HEK293 (cell line): Measurements from ENCODE around the gene GPR35.

Source experiments
- CTCF ChIA-PET: fragments of 350-600 bp; formaldehyde crosslinking; extraction: SDS; loops from one replicate; lab custom pipeline; 2021; ENCODE audit warnings: antibody characterized with exemption; lab: Yijun Ruan, JAX
- POLR2A ChIA-PET: fragments of 300-600 bp; formaldehyde crosslinking; extraction: SDS; loops from one replicate; lab custom pipeline; 2020; ENCODE audit warnings: antibody characterized with exemption, inconsistent platforms; lab: Yijun Ruan, JAX
- H3K27ac ChIP-seq: fragments of 200-500 bp; sonication (Bioruptor generic); 2 replicates; pipeline ENCODE4 v1.5.1; 2014; ENCODE audit warnings: low read depth, low read length, control low read depth, inconsistent platforms; ENCODE audit errors: extremely low read depth
- H3K36me3 ChIP-seq, 2 experiments: fragments of 200-500 bp in 1 of 2; sonication (Bioruptor generic) in 1 of 2; 1 replicate in 1 of 2; 2 replicates in 1 of 2; pipeline ENCODE4 v1.5.1; 2014 to 2017; ENCODE audit warnings: inconsistent platforms in 2 of 2, low read length in 2 of 2; ENCODE audit not compliant: control insufficient read depth in 2 of 2, insufficient read depth in 1 of 2
- H3K4me1 ChIP-seq: fragments of 200-500 bp; sonication (Bioruptor generic); 2 replicates; pipeline ENCODE4 v1.5.1; 2014; ENCODE audit warnings: mild to moderate bottlenecking, low read length, inconsistent platforms; ENCODE audit not compliant: control insufficient read depth, insufficient read depth
- H3K4me3 ChIP-seq: 2 replicates; pipeline ENCODE4 v1.5.1; 2011; ENCODE audit warnings: low read depth, mild to moderate bottlenecking, control low read depth, low read length, moderate library complexity
- H3K9me3 ChIP-seq: fragments of 200-500 bp; sonication (Bioruptor generic); 2 replicates; pipeline ENCODE4 v1.5.1; 2014; ENCODE audit warnings: low read depth, low read length, inconsistent platforms; ENCODE audit not compliant: control insufficient read depth, insufficient read depth
- KLF16 ChIP-seq: fragments of 450-650 bp; formaldehyde crosslinking; IDR thresholded peaks from 2 replicates; pipeline ENCODE4 v1.5.1; 2017; ENCODE audit warnings: missing biosample characterization, missing genetic modification characterization
- PRDM1 ChIP-seq: fragments of 450-650 bp; formaldehyde crosslinking; IDR thresholded peaks from 2 replicates; pipeline ENCODE4; 2016; ENCODE audit warnings: missing biosample characterization, missing genetic modification characterization
- SETDB1 ChIP-seq: IDR thresholded peaks from one replicate; pipeline ENCODE4 v1.6.1; 2017; ENCODE audit warnings: mild to moderate bottlenecking, low read length, moderate library complexity, mixed read lengths; ENCODE audit not compliant: insufficient read length
- SP3 ChIP-seq: fragments of 450-650 bp; formaldehyde crosslinking; IDR thresholded peaks from 2 replicates; pipeline ENCODE4 v1.5.1; 2016; ENCODE audit warnings: missing biosample characterization, missing genetic modification characterization
- YY1 ChIP-seq: fragments of 450-650 bp; formaldehyde crosslinking; IDR thresholded peaks from 2 replicates; pipeline ENCODE4 v1.5.1; 2018; ENCODE audit warnings: missing biosample characterization, missing genetic modification characterization
- ZFP41 ChIP-seq: fragments of 450-650 bp; formaldehyde crosslinking; IDR thresholded peaks from 2 replicates; pipeline ENCODE4 v1.5.1; 2016; ENCODE audit warnings: missing biosample characterization, missing genetic modification characterization, borderline replicate concordance
- ZFP69B ChIP-seq: fragments of 450-650 bp; formaldehyde crosslinking; IDR thresholded peaks from 2 replicates; pipeline ENCODE4 v1.5.1; 2016; ENCODE audit warnings: missing biosample characterization, missing genetic modification characterization
- ZNF169 ChIP-seq: fragments of 450-650 bp; formaldehyde crosslinking; IDR thresholded peaks from 2 replicates; pipeline ENCODE4 v1.5.1; 2016; ENCODE audit warnings: missing biosample characterization, missing genetic modification characterization
- ZNF174 ChIP-seq: fragments of 450-650 bp; formaldehyde crosslinking; IDR thresholded peaks from 2 replicates; pipeline ENCODE4 v1.5.0; 2017; ENCODE audit warnings: missing biosample characterization, mild to moderate bottlenecking, missing genetic modification characterization
- ZNF2 ChIP-seq: fragments of 450-650 bp; formaldehyde crosslinking; IDR thresholded peaks from 2 replicates; pipeline ENCODE4 v1.5.1; 2016; ENCODE audit warnings: missing biosample characterization, missing genetic modification characterization
- ZNF266 ChIP-seq: fragments of 450-650 bp; formaldehyde crosslinking; IDR thresholded peaks from 2 replicates; pipeline ENCODE4 v1.5.1; 2016; ENCODE audit warnings: missing biosample characterization, missing genetic modification characterization, low read depth
- ZNF391 ChIP-seq: fragments of 450-650 bp; formaldehyde crosslinking; IDR thresholded peaks from 2 replicates; pipeline ENCODE4 v1.5.1; 2016; ENCODE audit warnings: low read depth, missing biosample characterization, missing genetic modification characterization, borderline replicate concordance
- ZNF473 ChIP-seq: fragments of 450-650 bp; formaldehyde crosslinking; IDR thresholded peaks from 2 replicates; pipeline ENCODE4 v1.5.1; 2017; ENCODE audit warnings: missing biosample characterization, missing genetic modification characterization
- ZNF510 ChIP-seq: fragments of 450-650 bp; formaldehyde crosslinking; IDR thresholded peaks from 2 replicates; pipeline ENCODE4 v1.5.1; 2018; ENCODE audit warnings: mild to moderate bottlenecking, missing genetic modification characterization, missing biosample characterization; ENCODE audit not compliant: insufficient replicate concordance
- ZNF560 ChIP-seq: fragments of 450-650 bp; formaldehyde crosslinking; IDR thresholded peaks from 2 replicates; pipeline ENCODE4 v1.5.1; 2017; ENCODE audit warnings: missing biosample characterization, missing genetic modification characterization, borderline replicate concordance
- ZNF610 ChIP-seq: fragments of 450-650 bp; formaldehyde crosslinking; IDR thresholded peaks from 2 replicates; pipeline ENCODE4 v1.5.1; 2016; ENCODE audit warnings: missing biosample characterization, missing genetic modification characterization, borderline replicate concordance
- ZNF626 ChIP-seq: fragments of 450-650 bp; sonication (Bioruptor Pico); formaldehyde crosslinking; IDR thresholded peaks from 2 replicates; pipeline ENCODE4 v1.5.1; 2018; ENCODE audit warnings: missing biosample characterization, missing genetic modification characterization, inconsistent platforms
- ZNF791 ChIP-seq: fragments of 450-650 bp; formaldehyde crosslinking; IDR thresholded peaks from 2 replicates; pipeline ENCODE4 v1.5.1; 2016; ENCODE audit warnings: missing biosample characterization, missing genetic modification characterization
- ZSCAN23 ChIP-seq: fragments of 450-650 bp; formaldehyde crosslinking; IDR thresholded peaks from 2 replicates; pipeline ENCODE4 v1.5.1; 2016; ENCODE audit warnings: missing biosample characterization, missing genetic modification characterization
- ZXDB ChIP-seq: fragments of 450-650 bp; formaldehyde crosslinking; IDR thresholded peaks from 2 replicates; pipeline ENCODE4 v1.5.1; 2016; ENCODE audit warnings: missing biosample characterization, missing genetic modification characterization
- TF ChIP-seq, protein P1 (sequence below): fragments of 450-650 bp; formaldehyde crosslinking; IDR thresholded peaks from 2 replicates; pipeline ENCODE4 v1.5.1; 2017; ENCODE audit warnings: missing biosample characterization, mild to moderate bottlenecking, missing genetic modification characterization, moderate library complexity
- TF ChIP-seq, protein P2 (sequence below): IDR thresholded peaks from 2 replicates; pipeline ENCODE4 v1.6.1; 2011; ENCODE audit warnings: mild to moderate bottlenecking, low read depth, low read length, borderline replicate concordance
- TF ChIP-seq, protein P3 (sequence below): fragments of 450-650 bp; formaldehyde crosslinking; IDR thresholded peaks from 2 replicates; pipeline ENCODE4 v1.5.1; 2016; ENCODE audit warnings: missing biosample characterization, missing genetic modification characterization
- TF ChIP-seq, protein P4 (sequence below): fragments of 450-650 bp; formaldehyde crosslinking; IDR thresholded peaks from 2 replicates; pipeline ENCODE4 v1.5.1; 2016; ENCODE audit warnings: missing biosample characterization, missing genetic modification characterization

GPR35 gene

DNA sequence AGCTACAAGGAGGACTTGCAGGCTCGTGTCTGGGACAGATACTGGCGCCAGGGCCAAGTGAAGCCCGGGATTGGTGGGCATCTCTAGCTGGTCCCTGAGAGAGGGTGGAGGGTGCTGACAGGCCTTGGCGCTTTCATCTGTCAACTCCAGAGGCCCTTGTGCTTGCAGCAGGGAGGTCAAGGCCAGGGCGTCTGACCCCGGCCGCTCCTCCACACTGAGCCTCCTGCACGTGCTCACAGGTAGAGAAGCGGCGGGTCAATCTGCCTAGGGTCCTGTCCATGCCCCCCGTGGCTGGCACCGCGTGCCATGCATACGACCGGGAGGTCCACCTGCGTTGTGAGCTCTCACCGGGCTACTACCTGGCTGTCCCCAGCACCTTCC is 29.2 kb upstream of the GPR35 start:
- Histone ChIP-seq H3K4me1 (no peaks in the 10 kb centered on the region), H3K9me3 (no peaks in the 10 kb centered on the region), H3K36me3 (peaks cover 5 to 89% of the 10 kb centered on the region in 2 experiments), H3K4me3 (no peak overlapping the region), H3K27ac (no peak overlapping the region)
- TF ChIP-seq ZNF174 (tag by site-specific recombination), result no peak
- no peak for TF ChIP-seq YY1 (tag by site-specific recombination)
- no peak for TF ChIP-seq ZNF626 (tag by site-specific recombination)
- TF ChIP-seq, protein P1, sequence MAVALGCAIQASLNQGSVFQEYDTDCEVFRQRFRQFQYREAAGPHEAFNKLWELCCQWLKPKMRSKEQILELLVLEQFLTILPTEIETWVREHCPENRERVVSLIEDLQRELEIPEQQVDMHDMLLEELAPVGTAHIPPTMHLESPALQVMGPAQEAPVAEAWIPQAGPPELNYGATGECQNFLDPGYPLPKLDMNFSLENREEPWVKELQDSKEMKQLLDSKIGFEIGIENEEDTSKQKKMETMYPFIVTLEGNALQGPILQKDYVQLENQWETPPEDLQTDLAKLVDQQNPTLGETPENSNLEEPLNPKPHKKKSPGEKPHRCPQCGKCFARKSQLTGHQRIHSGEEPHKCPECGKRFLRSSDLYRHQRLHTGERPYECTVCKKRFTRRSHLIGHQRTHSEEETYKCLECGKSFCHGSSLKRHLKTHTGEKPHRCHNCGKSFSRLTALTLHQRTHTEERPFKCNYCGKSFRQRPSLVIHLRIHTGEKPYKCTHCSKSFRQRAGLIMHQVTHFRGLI, result no peak
- no peak for TF ChIP-seq ZNF560
- TF ChIP-seq ZNF791 (tag by site-specific recombination), result no peak
- TF ChIP-seq ZNF2 (tag by site-specific recombination), result no peak
- TF ChIP-seq ZFP69B (tag by site-specific recombination), result no peak
- CTCF ChIA-PET, result no interaction called here
- POLR2A ChIA-PET, result interaction anchor here (0.5 kb wide), 1 partner anchor 27 kb away, joined by 3 read pairs; no protein-coding TSS in a partner anchor

DNA sequence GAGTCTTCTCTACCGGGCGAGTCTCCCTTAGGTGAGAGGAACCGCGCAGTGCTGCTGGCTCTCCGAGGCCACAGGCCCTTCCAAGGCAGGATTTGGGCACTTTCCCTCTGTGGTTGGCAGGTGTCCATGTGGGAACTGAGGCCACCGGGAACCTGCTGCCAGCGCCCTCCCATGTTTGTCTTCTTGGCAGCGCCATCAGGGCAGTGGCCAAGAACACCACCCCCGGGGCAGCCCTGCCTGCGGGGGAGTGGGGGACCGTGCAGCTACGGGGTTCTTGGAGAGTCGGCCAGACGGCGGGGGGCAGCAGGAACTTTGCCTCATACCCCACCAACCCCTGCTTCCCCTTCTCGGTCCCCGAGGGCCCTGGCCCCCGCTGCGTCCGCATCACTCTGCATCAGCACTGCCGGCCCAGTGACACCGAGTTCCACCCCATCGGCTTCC is 28.8 kb upstream of the GPR35 start:
- POLR2A ChIA-PET, result no interaction called here
- peaks cover 5 to 84% of the 10 kb centered on the region in 2 experiments for H3K36me3 ChIP-seq
- no peak overlapping the region for H3K27ac ChIP-seq
- CTCF ChIA-PET, result no interaction called here
- H3K4me3 ChIP-seq, result no peak overlapping the region
- no peaks in the 10 kb centered on the region for H3K9me3 ChIP-seq
- TF ChIP-seq, protein P2, sequence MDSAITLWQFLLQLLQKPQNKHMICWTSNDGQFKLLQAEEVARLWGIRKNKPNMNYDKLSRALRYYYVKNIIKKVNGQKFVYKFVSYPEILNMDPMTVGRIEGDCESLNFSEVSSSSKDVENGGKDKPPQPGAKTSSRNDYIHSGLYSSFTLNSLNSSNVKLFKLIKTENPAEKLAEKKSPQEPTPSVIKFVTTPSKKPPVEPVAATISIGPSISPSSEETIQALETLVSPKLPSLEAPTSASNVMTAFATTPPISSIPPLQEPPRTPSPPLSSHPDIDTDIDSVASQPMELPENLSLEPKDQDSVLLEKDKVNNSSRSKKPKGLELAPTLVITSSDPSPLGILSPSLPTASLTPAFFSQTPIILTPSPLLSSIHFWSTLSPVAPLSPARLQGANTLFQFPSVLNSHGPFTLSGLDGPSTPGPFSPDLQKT, result no peak
- no peak for TF ChIP-seq ZSCAN23 (tag by site-specific recombination)
- no peak for TF ChIP-seq KLF16 (tag by site-specific recombination)
- TF ChIP-seq PRDM1 (tag by site-specific recombination), result no peak
- no peak for TF ChIP-seq SETDB1
- no peak for TF ChIP-seq ZNF473 (tag by site-specific recombination)
- TF ChIP-seq, protein P3, sequence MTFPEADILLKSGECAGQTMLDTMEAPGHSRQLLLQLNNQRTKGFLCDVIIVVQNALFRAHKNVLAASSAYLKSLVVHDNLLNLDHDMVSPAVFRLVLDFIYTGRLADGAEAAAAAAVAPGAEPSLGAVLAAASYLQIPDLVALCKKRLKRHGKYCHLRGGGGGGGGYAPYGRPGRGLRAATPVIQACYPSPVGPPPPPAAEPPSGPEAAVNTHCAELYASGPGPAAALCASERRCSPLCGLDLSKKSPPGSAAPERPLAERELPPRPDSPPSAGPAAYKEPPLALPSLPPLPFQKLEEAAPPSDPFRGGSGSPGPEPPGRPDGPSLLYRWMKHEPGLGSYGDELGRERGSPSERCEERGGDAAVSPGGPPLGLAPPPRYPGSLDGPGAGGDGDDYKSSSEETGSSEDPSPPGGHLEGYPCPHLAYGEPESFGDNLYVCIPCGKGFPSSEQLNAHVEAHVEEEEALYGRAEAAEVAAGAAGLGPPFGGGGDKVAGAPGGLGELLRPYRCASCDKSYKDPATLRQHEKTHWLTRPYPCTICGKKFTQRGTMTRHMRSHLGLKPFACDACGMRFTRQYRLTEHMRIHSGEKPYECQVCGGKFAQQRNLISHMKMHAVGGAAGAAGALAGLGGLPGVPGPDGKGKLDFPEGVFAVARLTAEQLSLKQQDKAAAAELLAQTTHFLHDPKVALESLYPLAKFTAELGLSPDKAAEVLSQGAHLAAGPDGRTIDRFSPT (tag by site-specific recombination), result no peak
- TF ChIP-seq ZNF510 (tag by site-specific recombination), result no peak
- TF ChIP-seq ZNF626 (tag by site-specific recombination), result no peak
- TF ChIP-seq ZNF391 (tag by site-specific recombination), result no peak
- TF ChIP-seq ZNF610, result no peak
- TF ChIP-seq SP3, result no peak
- H3K4me1 ChIP-seq, result no peaks in the 10 kb centered on the region

DNA sequence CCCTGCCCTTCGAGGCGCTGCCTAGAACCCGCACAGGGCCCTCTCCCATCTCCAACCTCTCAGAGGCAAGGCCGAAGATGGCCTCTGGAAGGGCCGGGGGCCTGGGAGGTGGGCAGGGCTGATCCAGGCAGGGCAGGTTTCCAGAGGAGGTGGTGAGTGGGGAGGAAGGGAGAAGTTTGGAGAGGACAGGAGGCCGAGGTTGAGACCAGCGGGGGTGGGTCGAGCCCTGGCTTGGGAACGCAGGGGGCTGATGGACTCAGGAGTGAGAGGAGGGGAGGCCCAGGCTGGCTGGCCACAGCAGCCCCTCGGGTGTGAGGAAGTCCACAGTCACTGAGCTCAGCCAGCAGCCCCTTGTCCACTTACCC is 28.2 kb upstream of the GPR35 start:
- Histone ChIP-seq H3K4me3 (no peak overlapping the region), H3K4me1 (no peaks in the 10 kb centered on the region), H3K36me3 (peaks cover 5 to 79% of the 10 kb centered on the region in 2 experiments), H3K27ac (no peak overlapping the region), H3K9me3 (no peaks in the 10 kb centered on the region)
- POLR2A ChIA-PET, result no interaction called here
- CTCF ChIA-PET, result no interaction called here
- TF ChIP-seq ZNF169 (tag by site-specific recombination) (no peak), ZNF266 (tag by site-specific recombination) (no peak), ZFP41 (tag by site-specific recombination) (no peak), ZXDB (tag by site-specific recombination) (no peak)
- TF ChIP-seq, protein P4, sequence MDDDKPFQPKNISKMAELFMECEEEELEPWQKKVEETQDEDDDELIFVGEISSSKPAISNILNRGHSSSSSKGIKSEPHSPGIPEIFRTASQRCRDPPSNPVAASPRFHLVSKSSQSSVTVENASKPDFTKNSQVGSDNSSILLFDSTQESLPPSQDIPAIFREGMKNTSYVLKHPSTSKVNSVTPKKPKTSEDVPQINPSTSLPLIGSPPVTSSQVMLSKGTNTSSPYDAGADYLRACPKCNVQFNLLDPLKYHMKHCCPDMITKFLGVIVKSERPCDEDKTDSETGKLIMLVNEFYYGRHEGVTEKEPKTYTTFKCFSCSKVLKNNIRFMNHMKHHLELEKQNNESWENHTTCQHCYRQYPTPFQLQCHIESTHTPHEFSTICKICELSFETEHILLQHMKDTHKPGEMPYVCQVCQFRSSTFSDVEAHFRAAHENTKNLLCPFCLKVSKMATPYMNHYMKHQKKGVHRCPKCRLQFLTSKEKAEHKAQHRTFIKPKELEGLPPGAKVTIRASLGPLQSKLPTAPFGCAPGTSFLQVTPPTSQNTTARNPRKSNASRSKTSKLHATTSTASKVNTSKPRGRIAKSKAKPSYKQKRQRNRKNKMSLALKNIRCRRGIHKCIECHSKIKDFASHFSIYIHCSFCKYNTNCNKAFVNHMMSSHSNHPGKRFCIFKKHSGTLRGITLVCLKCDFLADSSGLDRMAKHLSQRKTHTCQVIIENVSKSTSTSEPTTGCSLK (tag by site-specific recombination), result no peak
